Ureter (tissue), 1 donor: ENCODE results near the gene SYK. TPM values are rescaled to one million over a fixed set of nuclear protein-coding genes. Genes with fewer than 3 reads are reported as not detected.

Experiments used
- DNase-seq: peaks from one replicate; pipeline ENCODE4 v3.0.0-alpha.2; 2020; ENCODE audit warnings: low spot score
- total RNA-seq: library from RNA; stranded (reverse); gene quantifications from one replicate; pipeline ENCODE4 v1.2.4, GENCODE V29; 2023
- donor health status: DM: yes; HTN: yes; CAD: no.

Gene SYK
- total RNA-seq, 1 donor from 2014 or later, result 52.9 TPM

- DNase-seq, result no peak
These were observed 24.0 kb downstream of the SYK start for GRCh38 chr9:90825586-90825985.

DNA sequence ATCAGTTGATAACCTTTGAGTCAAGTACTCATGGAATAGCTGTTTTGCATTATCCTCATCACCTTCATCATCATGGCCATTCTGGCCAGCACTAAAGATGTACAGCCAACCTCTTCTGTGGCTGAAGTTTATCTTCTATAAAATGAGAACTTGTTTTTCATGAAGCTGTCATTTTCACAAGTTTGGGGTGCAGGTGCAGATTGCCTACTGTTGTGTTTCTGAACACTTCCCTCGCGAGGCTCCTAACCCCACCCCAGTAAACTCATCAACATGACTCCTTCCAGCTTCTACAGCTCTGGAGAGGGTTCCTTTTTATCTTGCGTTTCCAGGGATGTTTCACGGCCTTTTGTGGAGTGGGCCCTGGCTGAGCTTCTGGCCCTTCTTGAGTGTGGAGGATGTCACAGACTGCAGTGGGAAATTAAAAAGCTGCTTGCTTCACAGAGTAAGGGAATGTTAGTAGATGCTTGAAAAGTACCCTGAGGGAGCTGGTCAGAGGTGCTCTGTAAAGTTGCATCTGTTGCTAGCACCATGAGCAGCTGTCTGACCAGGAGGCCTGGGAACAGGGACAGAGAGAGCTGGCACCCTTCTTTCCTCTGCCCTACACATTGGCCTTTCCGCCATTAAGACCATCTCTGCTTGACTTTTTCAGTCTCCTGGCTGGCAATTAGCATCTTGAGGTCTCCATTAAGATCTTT is 24.9 kb downstream of the SYK start:
- DNase-seq, result no peak

- no peak for DNase-seq
These were observed 25.7 kb downstream of the SYK start for GRCh38 chr9:90827181-90827871.

DNA sequence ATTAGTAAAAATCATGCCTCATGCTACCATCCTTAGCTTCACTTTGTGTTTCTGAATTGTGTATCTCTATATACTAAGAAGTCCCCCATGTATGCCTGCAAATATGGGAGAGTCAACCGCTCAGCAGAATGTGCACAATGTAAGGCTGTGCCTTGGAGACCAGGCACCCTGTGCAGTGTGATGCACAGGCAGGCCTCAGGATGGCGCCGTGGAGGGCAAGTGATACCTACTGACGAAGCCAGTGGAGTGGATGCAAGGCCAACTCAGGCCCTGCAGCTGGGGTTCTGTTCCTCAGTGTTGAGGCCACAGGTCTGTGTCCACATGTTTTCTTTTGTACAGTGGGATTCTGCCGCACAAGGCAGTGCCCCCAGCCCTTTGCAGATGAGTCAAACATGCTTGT is 28.4 kb downstream of the SYK start:
- DNase-seq, result peak; percentile 29

- DNase-seq, result no peak
These were observed 29.4 kb downstream of the SYK start for GRCh38 chr9:90830977-90831376.

- DNase-seq, result no peak
These were observed 30.6 kb downstream of the SYK start for GRCh38 chr9:90832261-90832660.

- peak; percentile 22 for DNase-seq
These were observed 33.4 kb downstream of the SYK start for GRCh38 chr9:90834828-90835595.

GRCh38 chr9:90836411-90837080 is 34.9 kb downstream of the SYK start:
- DNase-seq, result no peak

DNA sequence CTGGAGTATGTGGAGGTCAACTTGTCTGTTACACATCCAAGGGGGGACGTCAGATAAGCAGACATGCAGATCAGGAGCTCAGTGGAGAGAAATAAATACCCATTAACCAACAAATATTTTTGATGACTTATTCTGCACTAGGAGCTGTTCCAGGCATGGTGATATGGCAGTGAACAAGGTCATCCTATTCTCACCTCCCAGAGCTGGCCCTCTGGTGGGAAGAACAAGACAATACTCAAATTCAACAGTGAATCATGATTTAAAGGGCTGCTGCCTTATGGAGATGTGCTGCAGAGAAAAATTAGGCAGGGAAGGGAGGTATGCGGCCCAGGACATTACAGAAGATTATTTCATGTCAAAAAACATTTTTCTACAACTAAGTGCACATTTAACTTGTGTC is 36.5 kb downstream of the SYK start:
- peak; percentile 12 for DNase-seq

DNA sequence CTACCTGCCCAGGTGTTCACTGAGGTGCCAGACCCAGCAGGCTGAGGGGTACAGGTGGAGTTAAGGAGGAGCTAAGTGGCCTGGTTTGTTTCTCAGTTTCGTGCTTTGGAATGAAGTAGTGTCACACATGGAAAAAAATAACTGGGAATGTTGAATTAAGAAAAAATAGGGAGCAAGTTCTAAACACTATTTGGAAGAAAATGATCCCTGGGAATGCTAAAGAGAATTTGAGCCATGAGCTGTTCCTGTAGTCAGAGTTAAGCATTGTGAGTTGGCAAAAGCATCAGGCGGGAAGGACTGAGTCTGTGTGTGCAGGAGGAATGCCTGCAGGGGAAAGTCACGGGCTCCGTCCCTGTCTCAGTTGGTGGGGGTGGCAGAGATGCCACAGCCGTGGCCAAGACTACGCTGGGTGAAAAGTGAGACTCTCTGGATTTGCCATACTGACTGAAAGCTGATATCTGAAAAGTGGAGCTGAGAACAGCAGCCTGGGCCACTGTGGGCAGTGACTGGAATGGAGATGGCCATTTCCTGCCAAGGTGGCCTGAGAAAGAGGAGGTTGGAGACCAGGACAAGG is 37.0 kb downstream of the SYK start:
- DNase-seq, result peak; percentile 29

- DNase-seq, result peak; percentile 35
These were observed 37.6 kb downstream of the SYK start for GRCh38 chr9:90839183-90839728.

GRCh38 chr9:90840696-90841095 is 39.1 kb downstream of the SYK start:
- DNase-seq, result peak; percentile 6

- no peak for DNase-seq
These were observed 39.6 kb downstream of the SYK start for GRCh38 chr9:90841213-90841612.

- no peak for DNase-seq
These were observed 40.0 kb downstream of the SYK start for GRCh38 chr9:90841615-90842014.

DNA sequence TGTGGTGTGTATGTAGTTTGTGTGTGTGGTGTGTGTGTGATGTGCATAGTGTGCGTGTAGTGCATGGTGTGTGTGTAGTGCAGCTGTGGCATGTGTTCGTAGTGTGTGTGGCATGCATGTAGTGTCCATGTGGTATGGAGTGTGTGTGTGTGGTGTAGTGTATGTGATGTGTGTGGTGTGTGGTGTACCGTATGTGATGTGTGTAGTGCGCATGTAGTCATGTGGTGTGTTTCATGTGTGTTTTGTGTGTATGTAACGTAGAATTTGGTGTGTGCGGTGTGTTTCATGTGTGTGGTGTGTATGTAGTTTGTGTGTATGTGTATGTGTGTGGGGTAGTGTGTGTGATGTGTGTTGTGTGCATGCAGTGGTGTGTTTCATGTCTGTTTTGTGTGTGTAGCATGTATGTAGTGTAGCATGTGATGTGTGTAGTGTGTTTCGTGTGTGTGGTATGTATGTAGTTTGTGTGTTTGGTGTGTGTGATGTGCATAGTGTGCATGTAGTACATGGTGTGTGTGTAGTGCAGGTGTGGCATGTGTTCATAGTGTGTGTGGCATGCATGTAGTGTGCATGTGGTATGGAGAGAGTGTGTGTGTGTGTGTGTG is 40.7 kb downstream of the SYK start:
- no peak for DNase-seq

GRCh38 chr9:90842996-90843395 is 41.4 kb downstream of the SYK start:
- peak; percentile 32 for DNase-seq

GRCh38 chr9:90843525-90843924 is 41.9 kb downstream of the SYK start:
- peak; percentile 15 for DNase-seq

- DNase-seq, result peak; percentile 10
These were observed 42.7 kb downstream of the SYK start for GRCh38 chr9:90844326-90844725.

DNA sequence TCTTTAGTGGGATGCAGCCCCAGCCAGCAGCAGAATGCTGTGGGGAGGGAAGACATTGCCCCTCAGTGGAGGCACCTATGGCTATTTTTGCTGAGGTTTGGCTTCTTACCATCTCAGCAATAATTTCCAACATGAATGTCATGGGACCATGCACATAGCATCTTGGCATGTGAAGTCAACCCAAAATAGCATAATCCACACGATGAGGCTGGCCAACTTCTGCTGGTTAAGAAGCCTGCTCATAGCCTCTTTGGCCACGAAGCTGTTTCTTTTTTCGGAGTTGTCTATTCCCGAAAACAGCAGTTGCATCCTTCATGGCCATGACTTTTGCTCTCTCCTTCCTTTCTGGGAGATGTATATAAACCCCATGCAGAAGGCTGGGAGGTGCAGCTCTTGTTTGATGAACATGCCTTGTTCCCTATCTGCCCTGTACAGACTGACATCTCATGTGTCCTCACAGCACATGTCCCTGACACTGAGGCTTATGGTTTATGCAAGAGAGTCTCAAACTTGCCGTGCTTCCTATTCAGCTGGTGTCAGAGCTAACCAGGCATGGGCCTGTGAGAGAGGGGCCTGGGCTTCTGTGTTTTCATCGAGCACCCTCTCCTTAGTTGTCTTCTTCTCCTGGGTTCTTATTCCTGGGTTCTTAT is 45.3 kb downstream of the SYK start:
- peak; percentile 23 for DNase-seq

GRCh38 chr9:90847971-90848370 is 46.4 kb downstream of the SYK start:
- DNase-seq, result no peak

GRCh38 chr9:90848866-90849265 is 47.2 kb downstream of the SYK start:
- no peak for DNase-seq
